HG02610 (cell line): ENCODE results near the gene OR13J1.

Experiments
- ATAC-seq: cut with Tn5 transposase; IDR thresholded peaks from one replicate; pipeline ENCODE4 v1.9.1; 2021; ENCODE audit warnings: mild to moderate bottlenecking, moderate library complexity; ENCODE audit not compliant: unreplicated experiment

OR13J1 gene

DNA sequence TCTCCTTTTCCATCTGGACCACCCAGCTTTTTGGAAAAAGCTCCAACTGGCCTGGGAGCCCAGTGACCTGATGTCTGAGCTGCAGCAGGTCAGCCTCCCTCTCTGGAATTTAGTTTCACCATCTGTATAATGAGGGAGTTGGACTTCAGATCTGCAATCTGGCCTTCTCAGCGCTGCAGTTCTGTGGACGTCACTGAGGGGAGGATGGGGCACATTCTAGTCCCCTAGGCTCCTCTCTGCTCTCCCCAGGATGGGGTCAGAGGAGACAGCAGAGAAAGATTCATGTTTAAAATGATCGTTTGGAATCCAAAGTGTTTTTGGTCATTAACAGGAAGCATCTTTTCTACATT is 10.2 kb downstream of the OR13J1 start:
- no peak for ATAC-seq

DNA sequence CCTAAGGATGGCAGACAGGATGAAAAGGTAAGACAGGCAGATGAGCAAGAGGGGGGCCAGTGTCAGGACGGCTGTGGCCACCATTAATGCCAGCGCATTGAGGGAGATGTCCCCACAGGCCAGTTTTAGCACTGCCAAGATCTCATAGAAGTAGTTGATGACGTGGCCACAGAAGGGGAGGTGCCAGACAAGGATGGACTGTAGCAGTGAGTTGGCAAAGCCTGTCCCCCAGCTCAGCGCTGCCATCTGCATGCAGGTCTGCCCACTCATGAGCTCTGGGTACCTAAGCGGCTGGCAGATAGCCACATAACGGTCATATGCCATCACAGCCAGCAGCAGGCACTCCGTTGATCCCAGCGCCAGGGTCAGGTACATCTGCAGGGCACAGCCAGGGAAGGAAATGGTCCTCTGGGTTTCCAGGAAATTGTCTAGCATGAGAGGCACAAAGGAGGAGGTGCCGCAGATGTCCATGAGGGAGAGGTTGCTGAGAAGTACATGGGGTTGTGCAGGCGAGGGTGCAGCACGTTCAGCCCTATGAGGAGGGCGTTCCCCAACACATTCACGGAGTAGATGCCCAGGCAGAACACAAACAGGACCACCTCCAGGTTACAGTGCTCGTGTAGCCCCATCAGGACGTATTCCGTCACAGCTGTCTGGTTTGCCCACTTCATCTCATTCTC is 10.8 kb downstream of the OR13J1 start:
- ATAC-seq: no peak

- no peak for ATAC-seq
Measured at GRCh38 chr9:35858458-35858857, 11.7 kb downstream of the OR13J1 start.

DNA sequence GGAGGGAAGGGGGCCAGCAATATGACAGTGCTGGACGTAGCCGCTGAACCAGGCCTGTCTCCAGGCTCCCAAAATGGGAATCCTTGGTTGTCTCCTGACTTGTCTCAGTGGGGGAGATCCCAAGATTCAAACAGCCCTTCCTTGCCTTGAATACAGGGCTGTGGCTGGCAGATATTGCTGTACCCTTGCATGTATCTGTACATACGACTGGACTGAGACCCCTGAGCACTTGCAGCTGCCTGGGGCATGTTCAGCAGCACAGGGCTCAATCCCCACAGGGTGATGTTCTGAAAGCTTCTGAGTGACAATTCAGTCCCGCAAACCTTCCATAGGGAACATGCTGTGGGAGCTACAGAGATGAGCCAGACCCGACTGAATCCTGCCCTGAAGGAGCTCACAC is 13.3 kb downstream of the OR13J1 start:
- no peak for ATAC-seq

- ATAC-seq: no peak
Measured at GRCh38 chr9:35856206-35856605, 14.0 kb downstream of the OR13J1 start.

DNA sequence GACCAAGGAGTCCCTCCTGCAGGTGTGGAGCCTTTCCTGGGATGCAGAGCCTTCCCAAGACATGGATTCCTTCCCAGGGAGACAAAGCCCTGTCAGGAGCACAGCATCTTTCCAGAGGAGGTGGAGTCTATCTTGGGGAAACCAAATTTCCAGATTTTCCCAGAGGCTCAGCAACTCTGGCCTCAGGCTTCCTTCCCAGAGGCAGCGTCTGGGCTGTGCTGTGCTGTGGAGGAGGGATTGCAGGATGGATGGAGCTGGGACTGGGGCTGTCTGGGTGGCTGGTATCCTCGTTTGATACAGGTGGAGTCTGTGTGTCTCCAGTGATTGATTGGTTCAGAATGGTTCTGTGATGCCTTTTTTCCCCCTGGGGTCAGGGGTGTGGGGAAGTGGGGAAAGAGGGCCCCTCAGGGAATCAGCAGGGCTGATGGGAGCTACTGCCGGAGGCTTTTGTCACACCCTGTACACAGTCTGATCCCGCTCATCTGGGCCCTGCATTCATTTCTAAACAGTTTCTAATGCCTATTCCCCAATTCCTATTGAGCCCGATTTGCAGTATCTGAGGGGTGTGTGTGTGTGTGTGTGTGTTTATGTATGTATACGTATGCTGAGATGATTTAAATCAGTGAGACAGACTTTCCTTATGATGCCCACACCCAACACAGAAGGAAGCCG is 16.0 kb downstream of the OR13J1 start:
- ATAC-seq: no peak

DNA sequence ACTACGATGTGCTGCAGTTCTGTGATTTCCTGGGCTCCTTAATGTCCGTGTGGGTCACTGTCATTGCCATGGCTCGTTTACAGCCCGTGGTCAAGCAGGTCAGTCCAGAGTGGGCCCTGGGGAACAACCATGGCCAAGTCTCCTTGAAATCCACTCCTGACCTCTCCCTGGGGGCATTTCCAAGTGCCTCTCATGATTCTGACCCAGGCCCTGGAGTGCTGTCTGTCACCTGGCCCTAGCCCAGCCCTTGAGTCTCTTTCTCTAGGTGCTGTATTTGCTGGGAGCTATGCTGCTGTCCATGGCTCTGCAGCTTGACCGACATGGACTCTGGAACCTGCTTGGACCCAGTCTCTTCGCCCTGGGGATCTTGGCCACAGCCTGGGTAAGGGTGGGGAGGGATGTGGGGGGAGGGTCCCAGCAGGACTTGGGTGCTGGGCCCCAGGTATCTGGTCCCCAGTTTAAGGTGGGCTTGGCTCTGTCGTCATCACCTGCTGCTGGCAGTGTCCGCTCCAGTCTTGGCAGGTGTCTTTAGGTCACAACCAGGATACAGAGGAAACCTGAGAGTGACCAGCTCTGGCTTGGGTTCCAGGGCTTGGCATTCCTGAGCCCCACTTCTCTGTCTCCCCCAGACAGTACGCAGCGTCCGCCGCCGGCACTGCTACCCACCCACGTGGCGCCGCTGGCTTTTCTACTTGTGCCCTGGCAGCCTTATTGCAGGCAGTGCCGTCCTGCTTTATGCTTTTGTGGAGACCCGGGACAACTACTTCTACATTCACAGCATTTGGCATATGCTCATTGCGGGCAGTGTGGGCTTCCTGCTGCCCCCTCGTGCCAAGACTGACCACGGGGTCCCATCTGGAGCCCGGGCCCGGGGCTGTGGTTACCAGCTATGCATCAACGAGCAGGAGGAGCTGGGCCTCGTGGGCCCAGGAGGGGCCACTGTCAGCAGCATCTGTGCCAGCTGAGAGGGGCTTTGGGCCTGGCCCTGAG is 17.0 kb downstream of the OR13J1 start:
- ATAC-seq: no peak

- ATAC-seq: no peak
Measured at GRCh38 chr9:35852267-35852815, 17.9 kb downstream of the OR13J1 start.

DNA sequence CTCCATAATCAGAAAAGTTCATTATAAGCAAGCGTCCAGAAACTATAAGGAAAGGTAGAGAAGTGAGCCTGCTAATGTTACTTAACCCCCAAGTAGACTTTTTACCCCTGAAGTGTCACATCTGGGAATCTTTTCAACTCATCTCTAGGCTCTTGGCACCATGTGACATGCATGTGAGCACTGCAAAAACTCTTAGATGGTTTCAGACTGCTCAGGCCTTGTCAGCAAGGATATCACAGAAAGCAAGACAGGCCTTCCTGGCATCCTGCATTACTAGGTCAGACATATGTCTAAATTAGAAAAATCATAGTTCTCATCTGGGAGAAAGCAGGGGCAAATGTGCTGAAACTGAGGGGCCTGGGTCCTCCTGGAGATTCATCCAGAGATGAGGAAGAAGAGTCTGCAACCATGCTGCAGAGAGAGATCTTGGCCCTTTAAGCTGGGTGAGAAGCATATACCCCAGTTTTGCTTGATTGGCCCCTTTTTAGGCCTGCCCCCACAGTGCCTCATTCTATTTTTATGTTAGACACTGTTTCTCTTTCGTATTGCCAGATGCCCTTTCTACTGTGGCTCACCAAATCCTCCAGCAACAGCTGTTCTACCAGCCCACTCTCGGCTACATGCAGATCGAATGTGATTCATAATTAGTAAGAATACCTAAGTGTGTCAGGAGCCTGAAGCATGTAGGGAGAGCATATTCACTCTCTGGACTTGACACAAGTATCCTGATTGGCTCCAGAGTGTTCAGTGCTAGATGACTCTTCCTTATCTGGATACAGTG is 22.2 kb downstream of the OR13J1 start:
- peak; percentile 90 for ATAC-seq

DNA sequence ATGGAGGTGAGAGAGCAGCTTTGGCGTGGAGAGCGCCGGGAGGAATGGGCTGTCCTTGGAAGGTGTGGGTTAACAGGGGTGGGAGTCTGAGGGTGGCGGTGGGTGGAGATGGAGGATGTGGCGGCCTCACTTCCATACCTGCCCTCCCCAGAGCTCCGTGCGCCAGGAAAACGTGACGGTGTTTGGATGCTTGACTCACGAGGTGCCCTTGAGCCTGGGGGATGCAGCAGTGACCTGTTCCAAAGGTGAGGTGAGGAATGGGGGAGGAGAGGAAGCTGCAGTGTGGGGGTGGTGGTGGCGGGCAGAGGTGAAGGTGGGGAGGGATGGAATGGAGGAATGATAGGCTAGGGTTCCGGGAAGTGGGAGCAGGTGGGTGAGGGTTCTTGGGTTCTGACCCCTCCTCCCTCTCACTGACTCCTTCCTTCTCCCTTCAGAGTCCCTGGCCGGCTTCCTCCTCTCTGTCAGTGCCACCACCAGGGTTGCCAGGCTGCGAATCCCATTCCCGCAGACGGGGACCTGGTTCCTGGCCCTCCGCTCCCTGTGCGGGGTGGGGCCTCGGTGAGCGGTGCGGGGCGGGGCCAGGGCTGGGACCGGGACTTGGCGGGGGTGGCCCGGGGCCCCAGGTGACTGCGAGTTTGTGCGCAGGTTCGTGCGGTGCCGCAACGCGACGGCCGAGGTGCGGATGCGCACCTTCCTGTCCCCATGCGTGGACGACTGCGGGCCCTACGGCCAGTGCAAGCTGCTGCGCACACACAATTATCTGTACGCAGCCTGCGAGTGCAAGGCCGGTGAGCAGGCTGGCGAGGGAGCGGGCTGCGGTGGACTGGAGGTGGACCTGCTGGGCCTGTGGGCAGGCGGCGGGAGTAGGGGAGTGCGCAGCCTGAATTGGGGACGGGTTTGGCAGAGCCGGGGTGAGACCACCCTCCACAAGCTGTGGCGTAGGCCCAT is 24.1 kb downstream of the OR13J1 start:
- ATAC-seq: no peak

GRCh38 chr9:35844628-35845270 is 25.5 kb downstream of the OR13J1 start:
- ATAC-seq: no peak

- peak; percentile 78 for ATAC-seq
Measured at GRCh38 chr9:35842795-35843194, 27.4 kb downstream of the OR13J1 start.

- ATAC-seq: no peak
Measured at GRCh38 chr9:35842020-35842745, 28.0 kb downstream of the OR13J1 start.

GRCh38 chr9:35841645-35841900 is 28.6 kb downstream of the OR13J1 start:
- no peak for ATAC-seq

- ATAC-seq: no peak
Measured at GRCh38 chr9:35840881-35841644, 29.1 kb downstream of the OR13J1 start.

DNA sequence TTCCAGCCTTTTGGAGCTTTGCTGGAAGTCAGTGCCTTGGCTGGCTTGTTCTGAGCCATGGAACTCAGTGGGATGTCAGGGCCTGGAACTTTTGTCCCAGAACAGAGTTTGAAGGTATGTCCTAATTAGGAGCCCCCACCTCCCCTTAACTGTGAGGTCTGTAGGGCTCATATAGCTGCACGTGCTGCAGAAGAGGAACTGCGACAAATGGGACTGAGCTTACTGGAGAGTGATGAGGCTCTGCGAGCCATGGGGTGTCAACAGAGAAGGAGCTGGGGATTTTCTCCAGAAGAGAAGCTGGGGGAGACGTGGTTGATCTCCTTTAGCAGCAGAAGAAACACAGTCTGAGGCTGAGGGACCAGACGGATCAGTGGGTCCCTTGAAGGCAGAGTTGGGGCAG is 30.3 kb downstream of the OR13J1 start:
- ATAC-seq: no peak

DNA sequence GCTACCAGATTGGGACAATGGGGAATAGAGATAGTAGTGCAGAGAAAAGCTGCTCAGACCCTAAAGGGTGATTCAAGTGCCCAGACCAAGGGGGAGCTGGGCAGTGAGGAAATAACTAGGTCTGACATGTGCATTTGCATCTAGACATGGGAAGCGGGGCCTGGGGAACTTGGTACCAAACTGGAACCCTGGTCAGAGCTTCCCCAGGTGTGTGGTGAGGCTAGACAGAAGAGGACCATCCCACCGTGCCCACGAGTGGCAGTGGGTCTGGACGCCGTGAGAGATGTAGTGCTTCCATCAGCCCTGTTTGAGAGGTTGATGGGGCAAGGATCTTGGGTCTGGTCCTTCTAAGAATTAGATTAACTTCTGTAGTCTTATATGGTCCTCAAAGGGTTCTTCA is 33.6 kb downstream of the OR13J1 start:
- no peak for ATAC-seq

GRCh38 chr9:35835766-35836165 is 34.4 kb downstream of the OR13J1 start:
- no peak for ATAC-seq
